HTERT RPE-1 (cell line): ENCODE measurements around the gene FGF14.

Source experiments
- in situ Hi-C: fragments of 300-500 bp; cut with MboI; formaldehyde crosslinking; loops from 4 replicates; pipeline ENCODE4 v1.14.3; 2020; ENCODE audit warnings: low sequenced_read_pairs

The FGF14 gene

DNA sequence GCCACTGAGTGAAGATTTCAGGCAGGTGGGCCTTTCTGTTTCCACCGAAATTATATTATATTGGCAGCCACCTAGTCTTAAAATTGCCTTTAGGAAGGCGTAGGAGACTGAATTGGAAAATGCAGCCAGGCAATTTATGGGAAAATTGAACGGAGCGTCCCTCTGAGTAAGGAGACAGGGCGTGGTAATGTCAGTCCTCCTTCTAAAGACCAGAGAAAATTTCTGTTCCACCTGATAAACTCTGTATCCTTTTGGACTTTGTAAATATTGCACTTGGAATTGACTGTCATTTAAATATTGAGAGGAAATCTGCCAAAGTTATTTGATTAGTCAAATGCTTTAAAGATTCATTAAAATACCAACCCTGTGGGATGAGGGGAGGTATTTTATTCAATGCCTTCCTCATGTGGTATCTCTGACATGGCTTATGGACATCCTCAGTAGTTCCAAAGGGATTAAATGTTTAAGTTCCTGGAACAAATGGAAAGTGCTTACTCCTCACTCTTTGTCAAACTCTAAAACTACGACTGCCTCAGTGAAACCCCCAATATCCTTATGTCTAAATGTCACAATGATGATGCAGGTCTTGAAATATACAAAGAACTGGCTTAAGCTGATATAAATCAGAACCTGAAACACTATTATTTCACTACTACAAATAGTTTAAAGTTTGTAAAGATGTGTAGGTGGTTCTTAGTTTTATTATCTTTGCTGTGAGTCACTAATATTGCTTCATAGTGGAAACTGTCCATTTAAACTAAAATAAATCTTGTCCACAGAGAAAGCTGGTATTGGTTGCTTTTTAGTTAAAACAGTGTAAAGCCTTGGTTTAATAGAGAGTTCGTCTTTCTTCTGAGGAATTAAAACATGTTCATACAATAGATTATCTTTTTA is 203.2 kb downstream of the FGF14 start:
- in situ Hi-C loops, result no loop called here

DNA sequence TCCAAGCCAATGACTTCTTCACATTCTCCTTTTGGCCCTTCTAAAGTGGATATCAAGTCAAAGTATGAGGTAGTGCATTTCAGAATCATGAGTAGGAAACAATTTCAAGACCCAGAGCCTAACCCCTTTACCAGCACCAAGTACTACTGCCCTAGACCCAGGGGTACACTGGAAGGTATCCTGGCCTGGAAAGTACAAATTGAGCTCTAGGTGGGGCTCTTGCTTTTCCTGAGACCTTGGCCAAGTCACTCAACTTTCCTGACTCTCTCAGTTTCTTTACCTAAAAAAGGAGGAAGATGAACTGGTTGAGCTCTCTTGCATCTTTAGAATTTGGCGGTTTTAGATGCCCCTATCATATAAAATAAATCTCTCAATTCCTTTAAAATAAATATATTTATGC is 204.7 kb downstream of the FGF14 start:
- in situ Hi-C loops, result no loop called here

- in situ Hi-C loops, result no loop called here
Observed at GRCh38 chr13:102195566-102196462, 206.0 kb downstream of the FGF14 start.

GRCh38 chr13:102192858-102193257 is 209.0 kb downstream of the FGF14 start:
- in situ Hi-C loops, result no loop called here

DNA sequence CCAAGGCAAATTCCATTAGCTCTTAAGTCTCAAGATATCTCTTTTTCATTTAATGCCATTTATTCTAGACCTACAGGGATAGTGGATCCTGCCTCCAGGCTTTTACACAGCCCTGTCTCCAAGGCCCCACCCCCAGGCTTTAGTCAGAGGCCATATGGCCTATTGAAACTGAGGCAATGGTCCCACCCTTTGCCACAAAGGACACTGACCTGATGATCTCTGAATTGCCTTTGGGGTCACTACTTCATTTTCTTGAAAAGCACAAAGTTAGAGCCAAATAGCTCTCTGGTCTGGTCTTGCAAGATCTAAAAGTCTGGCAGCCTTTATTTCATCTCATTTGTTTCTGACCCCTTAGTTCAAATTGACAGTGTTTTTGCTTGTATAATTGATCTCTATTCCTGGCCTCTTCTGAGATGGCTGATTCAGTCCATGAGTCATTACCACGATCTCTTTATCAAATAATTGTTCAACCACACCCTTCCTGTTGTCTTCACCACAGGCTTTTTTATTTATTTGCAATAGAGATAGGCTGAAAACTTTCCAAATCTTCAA is 209.8 kb downstream of the FGF14 start:
- in situ Hi-C loops, result no loop called here

- in situ Hi-C loops, result no loop called here
Observed at GRCh38 chr13:102190930-102191329, 210.9 kb downstream of the FGF14 start.

DNA sequence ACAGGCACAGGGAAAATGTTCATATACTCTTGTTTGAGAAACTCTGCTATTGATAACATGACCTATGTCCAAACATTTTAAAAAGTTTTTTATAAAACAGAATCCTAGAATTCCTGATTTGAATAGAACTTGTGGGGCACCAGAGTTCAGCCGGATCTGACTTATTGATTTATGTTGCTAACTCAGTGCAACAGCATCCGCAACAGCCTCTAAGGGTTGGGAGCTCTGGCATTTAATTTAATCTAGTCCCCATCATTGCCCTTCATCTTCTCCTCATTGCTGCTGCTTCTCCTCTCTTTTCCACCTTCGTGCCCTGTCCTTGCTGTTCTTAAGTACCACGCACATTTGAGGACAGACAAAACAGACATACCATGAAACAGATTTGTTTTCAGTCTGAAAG is 214.5 kb downstream of the FGF14 start:
- in situ Hi-C loops, result no loop called here

GRCh38 chr13:102185375-102185984 is 216.4 kb downstream of the FGF14 start:
- in situ Hi-C loops, result no loop called here

DNA sequence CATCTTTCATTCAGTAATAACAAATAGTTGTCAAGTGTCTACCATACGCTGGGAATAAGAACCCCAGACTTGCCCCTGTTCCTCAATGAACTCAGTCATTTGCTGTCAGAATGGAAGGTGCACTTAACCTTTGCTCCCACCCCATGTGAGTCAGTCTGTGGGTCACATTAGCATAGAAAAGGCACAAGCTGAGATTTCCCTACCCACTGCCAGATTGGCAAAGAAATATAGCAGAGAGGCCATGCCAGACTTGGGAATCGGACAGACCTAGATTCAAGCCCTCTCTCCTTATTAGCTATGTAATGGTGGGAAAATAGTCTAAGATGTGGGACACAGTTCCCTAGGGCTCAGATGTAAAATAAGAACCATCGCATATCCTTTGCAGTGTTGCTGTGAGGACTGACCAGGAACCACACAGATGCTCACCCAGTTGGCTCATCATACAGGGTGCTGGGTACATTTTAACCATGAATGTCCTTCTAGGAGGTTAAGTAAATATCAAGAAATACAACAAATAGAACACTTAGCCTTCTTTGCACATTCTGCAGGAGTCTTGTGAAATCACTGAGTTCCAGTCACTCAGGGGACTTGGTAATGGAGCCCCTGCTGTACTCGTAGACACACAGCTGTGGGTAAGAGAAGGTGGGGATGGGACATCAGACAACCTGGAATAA is 218.2 kb downstream of the FGF14 start:
- in situ Hi-C loops, result no loop called here

DNA sequence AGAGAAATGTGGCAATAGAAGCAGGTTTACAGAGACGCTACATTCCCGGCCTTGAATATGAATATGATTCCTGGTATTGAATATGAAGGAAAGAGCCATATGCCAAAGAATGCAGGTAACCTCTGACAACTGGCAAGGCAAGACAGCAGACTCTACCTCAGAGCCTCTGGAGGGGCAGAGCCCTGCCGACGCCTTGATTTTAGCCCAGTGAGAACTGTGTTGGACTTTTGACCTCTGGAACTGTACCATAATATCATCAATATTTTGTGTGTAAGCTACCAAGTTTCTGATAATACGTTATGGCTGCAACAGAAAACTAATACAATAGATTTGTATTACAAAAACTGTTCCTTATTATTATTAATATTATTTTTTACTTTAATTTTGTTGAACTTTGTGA is 219.7 kb downstream of the FGF14 start:
- in situ Hi-C loops, result no loop called here

DNA sequence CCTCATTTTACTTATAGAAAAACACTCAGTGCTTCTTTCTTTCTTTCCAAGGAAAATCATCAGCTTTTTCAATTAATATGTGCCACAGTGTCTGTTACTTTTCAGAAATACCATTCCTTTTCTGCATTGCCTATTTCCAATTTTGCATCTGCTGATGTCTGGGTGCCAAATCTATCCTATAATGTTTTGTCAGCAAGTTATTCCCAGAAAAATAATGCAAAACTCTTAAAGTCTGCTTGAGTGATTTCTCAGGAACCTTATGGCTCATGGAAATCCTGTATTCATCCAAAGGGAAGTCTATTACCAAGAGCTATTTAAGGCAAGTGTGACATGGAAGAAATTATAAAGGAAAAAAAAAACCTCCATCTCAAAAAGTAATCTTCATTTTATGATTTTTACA is 224.4 kb downstream of the FGF14 start:
- in situ Hi-C loops, result no loop called here

DNA sequence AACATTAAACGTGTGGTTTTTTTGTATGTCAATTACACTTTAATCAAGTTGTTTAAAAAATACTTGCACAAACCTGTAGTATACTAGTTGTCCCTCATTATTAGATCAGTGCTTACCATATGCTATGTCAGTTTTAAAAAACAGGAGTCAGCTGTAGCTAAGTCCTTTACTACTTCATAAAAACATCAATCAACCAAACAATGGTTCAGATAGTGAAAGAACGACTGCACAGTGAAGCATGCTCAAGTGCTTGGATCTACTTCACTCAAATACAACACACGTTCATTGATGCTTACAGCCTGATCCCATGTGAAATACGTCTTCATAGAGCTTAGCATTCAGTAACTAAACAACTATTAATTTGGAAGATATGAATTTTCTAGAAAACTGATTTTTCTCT is 225.0 kb downstream of the FGF14 start:
- in situ Hi-C loops, result no loop called here

DNA sequence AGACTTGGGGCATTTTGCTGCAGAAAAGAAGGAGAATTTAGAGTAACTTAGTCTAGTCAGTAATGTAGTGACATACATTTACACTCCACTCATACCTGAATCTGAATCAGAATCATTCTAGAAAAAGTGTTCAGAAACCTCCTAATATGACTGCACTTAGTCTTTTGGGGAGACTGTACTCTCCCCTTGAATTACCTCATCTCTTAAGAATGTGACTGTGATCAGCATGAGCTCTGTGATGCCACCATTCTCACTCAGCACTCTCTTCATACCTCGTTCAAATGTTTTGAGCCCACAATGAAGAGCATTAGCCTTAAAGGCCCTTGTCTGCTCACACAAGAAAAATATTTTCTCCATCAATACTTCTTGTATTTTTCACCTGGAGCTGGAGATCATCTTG is 229.4 kb downstream of the FGF14 start:
- in situ Hi-C loops, result no loop called here

- in situ Hi-C loops, result no loop called here
Observed at GRCh38 chr13:102170305-102170704, 231.5 kb downstream of the FGF14 start.

GRCh38 chr13:102169471-102170015 is 232.3 kb downstream of the FGF14 start:
- in situ Hi-C loops, result no loop called here

DNA sequence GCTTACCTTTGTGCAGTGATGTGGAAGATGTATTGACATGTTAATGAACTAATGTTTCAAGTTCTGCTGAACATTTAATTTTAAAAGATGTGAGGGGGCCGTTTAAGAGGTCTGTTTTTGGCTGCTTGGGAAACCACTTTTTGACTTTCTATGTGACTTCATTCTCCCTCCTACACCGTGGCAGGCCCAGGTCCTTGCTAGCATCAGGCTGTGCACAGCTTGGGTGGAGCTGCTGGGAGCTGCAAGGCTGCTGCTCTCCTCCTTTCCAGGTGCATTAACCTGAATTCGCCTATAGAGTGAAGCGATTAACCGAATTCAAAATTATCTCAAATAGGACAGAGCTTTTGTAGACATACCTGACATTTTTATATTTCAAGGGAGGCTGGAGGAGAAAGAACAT is 249.1 kb downstream of the FGF14 start:
- in situ Hi-C loops, result no loop called here

GRCh38 chr13:102147353-102147752 is 254.5 kb downstream of the FGF14 start:
- in situ Hi-C loops, result no loop called here

GRCh38 chr13:102145750-102146149 is 256.1 kb downstream of the FGF14 start:
- in situ Hi-C loops, result no loop called here

- in situ Hi-C loops, result no loop called here
Observed at GRCh38 chr13:102142473-102142826, 259.4 kb downstream of the FGF14 start.
